ENCODE data around the gene PADI1. TPM values are rescaled to one million over a fixed set of nuclear protein-coding genes. Genes with fewer than 3 reads are reported as not detected.

The PADI1 gene
- total RNA-seq, 4 donors from 2014 or later, result 0.14 TPM; not detected in 3

DNA sequence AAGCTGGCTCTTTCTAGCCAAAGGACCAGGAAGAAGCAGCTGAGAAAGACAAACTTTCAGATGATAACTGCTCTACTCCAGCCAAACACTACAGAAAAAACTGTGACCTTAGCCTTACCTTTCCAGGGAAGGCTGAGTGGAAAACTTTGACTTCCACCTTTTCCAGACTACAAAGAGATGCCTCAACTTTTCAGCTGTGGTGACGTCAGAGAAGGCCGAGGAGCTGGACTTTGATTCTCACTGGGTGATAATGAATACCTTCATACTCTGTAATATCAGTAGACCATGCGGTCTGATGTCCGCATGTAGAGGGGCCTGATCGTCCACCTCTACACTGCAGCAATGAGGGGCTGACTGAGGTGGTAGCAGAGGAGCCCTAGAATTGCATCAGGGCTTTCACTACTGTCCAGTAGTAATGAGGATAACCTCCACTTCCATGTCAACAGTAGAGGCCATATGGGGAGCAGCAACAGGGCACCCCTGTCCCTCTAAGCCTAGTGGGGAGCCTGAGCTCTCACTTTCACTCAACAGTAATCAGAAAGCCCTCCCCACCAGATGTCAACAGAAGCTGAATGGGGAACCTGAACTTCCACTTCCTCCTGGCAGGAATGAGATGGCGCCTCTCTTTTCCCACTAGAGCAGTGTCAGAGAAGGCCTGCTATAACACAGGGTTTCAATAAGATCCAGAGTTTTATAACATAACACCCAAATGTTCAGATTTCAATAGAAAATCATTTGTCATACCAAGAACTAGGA lies 28.4 kb upstream of the PADI1 start:
- H3K9me3 ChIP-seq, result no peaks in the 10 kb centered on the region
- no peaks in the 10 kb centered on the region for H3K36me3 ChIP-seq
- no peak overlapping the region for H3K4me3 ChIP-seq
- H3K27ac ChIP-seq, result no peak overlapping the region
- no peaks in the 10 kb centered on the region for H3K4me1 ChIP-seq
- intact Hi-C loops (cut with DNase I; ENCODE audit: low total_unique reads) (no loop called here), in situ Hi-C loops (cut with MboI; ENCODE audit: low pct_ligation_motif_present in 1 of 4, low pct_unique_long_range_greater_than_20kb in 1 of 4, low sequenced_read_pairs in 3 of 4) (no loop called here)
- TF ChIP-seq POLR2A (IDR thresholded peaks at IDR 0.05), result no peak
- no peak for TF ChIP-seq EP300 (IDR thresholded peaks at IDR 0.05; ENCODE audit: low read depth)
- no peak for TF ChIP-seq POLR2AphosphoS5 (IDR thresholded peaks at IDR 0.05)
- TF ChIP-seq, protein P1, sequence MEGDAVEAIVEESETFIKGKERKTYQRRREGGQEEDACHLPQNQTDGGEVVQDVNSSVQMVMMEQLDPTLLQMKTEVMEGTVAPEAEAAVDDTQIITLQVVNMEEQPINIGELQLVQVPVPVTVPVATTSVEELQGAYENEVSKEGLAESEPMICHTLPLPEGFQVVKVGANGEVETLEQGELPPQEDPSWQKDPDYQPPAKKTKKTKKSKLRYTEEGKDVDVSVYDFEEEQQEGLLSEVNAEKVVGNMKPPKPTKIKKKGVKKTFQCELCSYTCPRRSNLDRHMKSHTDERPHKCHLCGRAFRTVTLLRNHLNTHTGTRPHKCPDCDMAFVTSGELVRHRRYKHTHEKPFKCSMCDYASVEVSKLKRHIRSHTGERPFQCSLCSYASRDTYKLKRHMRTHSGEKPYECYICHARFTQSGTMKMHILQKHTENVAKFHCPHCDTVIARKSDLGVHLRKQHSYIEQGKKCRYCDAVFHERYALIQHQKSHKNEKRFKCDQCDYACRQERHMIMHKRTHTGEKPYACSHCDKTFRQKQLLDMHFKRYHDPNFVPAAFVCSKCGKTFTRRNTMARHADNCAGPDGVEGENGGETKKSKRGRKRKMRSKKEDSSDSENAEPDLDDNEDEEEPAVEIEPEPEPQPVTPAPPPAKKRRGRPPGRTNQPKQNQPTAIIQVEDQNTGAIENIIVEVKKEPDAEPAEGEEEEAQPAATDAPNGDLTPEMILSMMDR (IDR thresholded peaks at IDR 0.05), result no peak
- peaks cover 34% of the 10 kb centered on the region for H3K27me3 ChIP-seq
- 61 to 83% methylated on average over 1 to 6 of the region's 6 CpGs for WGBS, 2 donors (ENCODE audit: low coverage in 1 of 2)
- DNase-seq, result no peak

DNA sequence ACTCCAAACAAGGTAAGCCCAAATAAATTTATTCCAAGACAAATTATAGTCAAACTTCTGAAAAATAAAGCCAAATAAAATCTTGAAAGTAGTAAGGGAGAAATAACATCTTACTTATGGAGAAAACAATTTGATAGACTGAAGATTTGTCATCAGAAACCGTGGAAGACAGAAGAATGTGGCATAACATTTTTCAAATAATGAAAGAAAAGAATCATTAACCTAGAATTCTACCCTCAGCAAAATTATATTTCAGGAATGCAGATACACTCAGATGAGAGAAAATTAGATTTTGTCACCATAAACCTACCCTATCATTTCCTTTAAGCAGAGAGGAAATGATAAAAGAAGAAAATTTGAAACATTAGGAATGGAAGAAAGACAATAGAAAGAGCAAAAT lies 27.3 kb upstream of the PADI1 start:
- Histone ChIP-seq H3K4me1 (no peaks in the 10 kb centered on the region), H3K27ac (no peak overlapping the region), H3K36me3 (no peaks in the 10 kb centered on the region), H3K27me3 (peaks cover 43% of the 10 kb centered on the region), H3K9me3 (no peaks in the 10 kb centered on the region), H3K4me3 (no peak overlapping the region)
- no peak for DNase-seq
- in situ Hi-C loops (cut with MboI; ENCODE audit: low pct_ligation_motif_present in 1 of 4, low pct_unique_long_range_greater_than_20kb in 1 of 4, low sequenced_read_pairs in 3 of 4), result no loop called here
- WGBS, 2 donors (ENCODE audit: low coverage in 1 of 2), result 58 to 79% methylated on average over 1 of the region's 1 CpG
- intact Hi-C loops (cut with DNase I; ENCODE audit: low total_unique reads), result no loop called here
- TF ChIP-seq, protein P1 (IDR thresholded peaks at IDR 0.05), result no peak
- TF ChIP-seq POLR2A (IDR thresholded peaks at IDR 0.05) (no peak), EP300 (IDR thresholded peaks at IDR 0.05; ENCODE audit: low read depth) (no peak), POLR2AphosphoS5 (IDR thresholded peaks at IDR 0.05) (no peak)

DNA sequence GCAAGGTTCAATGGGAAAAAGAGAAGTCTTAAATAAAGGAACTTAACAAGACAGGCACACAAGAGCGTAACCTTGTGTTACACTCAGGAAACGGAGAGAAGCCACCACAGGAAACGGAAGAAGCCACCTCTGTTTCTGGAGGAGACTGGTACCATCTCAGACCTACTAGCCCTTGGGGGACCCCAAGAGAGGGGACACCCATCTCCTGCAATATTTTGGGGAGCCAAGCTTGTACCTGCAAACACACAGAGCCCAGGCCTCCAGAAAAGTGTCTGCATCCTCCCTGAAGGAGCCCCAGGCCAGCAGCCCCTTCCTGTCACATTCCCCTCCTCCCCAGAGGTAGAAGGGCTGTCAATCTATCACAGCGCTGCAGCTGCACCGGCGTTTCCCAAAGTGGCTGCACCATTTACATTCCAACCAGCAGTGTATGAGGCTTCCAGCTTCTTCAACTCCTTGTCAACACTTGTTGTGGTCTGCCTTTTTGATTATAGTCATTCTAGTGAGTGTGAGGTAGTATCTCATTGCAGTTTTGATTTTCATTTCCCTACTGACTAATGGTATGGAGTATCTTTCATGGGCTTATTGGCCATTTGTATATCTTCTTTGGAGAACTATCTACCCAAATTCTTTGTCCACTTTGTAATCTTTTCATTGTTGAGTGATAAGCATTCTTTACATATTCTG lies 23.0 kb upstream of the PADI1 start:
- intact Hi-C loops (cut with DNase I; ENCODE audit: low total_unique reads), result no loop called here
- TF ChIP-seq POLR2A (IDR thresholded peaks at IDR 0.05) (no peak), POLR2AphosphoS5 (IDR thresholded peaks at IDR 0.05) (no peak), EP300 (IDR thresholded peaks at IDR 0.05; ENCODE audit: low read depth) (no peak)
- TF ChIP-seq, protein P1 (IDR thresholded peaks at IDR 0.05), result no peak
- 40 to 41% methylated on average over 6 of the region's 6 CpGs for WGBS, 2 donors (ENCODE audit: low coverage in 1 of 2)
- H3K4me1 ChIP-seq, result no peaks in the 10 kb centered on the region
- H3K9me3 ChIP-seq, result no peaks in the 10 kb centered on the region
- no peak for DNase-seq
- no peaks in the 10 kb centered on the region for H3K36me3 ChIP-seq
- in situ Hi-C loops (cut with MboI; ENCODE audit: low pct_ligation_motif_present in 1 of 4, low pct_unique_long_range_greater_than_20kb in 1 of 4, low sequenced_read_pairs in 3 of 4), result no loop called here
- H3K27ac ChIP-seq, result no peak overlapping the region
- H3K27me3 ChIP-seq, result peaks cover 34% of the 10 kb centered on the region
- H3K4me3 ChIP-seq, result no peak overlapping the region

DNA sequence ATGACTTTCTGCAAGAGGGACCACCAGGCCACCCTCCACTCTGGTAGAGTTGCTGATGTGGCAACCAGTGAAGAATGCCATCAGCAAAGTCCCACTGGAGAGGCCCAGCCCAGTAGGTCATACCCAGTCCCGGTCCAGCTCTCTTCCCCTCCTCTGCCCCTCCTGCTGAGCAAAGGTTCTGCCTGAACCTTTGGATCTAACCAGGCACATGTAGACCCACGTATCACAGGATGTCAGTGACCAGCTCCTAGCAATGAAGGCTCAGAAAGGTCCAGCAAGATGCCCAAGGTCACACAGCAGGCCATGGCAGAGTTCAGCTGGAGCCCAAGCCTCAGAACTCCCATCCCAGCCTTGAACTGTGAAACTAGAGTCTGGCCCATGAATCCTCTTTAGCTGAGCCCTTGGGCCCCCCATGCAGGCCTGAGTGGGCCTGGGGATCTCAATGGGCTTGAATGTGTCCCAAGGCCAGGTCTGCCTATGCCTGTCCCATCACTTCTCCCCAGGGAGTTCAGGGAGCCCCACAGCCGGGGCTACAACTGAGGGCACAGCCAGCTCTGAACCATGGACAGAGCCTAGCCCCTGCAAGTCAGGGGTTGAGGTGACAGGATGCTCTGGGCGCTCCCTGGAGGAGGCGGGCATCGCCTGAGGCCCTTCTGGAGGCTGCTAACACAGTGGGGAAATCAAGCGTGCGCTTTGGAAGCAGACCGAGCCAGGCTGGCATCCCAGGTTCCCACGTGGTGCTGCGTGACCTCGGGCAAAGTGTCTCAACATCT lies 21.4 kb upstream of the PADI1 start:
- in situ Hi-C loops (cut with MboI; ENCODE audit: low pct_ligation_motif_present in 1 of 4, low pct_unique_long_range_greater_than_20kb in 1 of 4, low sequenced_read_pairs in 3 of 4), result no loop called here
- no peak for TF ChIP-seq POLR2A (IDR thresholded peaks at IDR 0.05)
- TF ChIP-seq, protein P1 (IDR thresholded peaks at IDR 0.05), result no peak
- TF ChIP-seq EP300 (IDR thresholded peaks at IDR 0.05; ENCODE audit: low read depth), result no peak
- no peak for TF ChIP-seq POLR2AphosphoS5 (IDR thresholded peaks at IDR 0.05)
- H3K9me3 ChIP-seq, result no peaks in the 10 kb centered on the region

More for the DNA sequence above, 21.4 kb upstream of the PADI1 start:
- no peaks in the 10 kb centered on the region for H3K4me1 ChIP-seq
- H3K4me3 ChIP-seq, result no peak overlapping the region
- peaks cover 31% of the 10 kb centered on the region for H3K27me3 ChIP-seq
- no peaks in the 10 kb centered on the region for H3K36me3 ChIP-seq
- no peak for DNase-seq
- intact Hi-C loops (cut with DNase I; ENCODE audit: low total_unique reads), result no loop called here
- 60 to 90% methylated on average over 2 to 12 of the region's 12 CpGs for WGBS, 2 donors (ENCODE audit: low coverage in 1 of 2)
- no peak overlapping the region for H3K27ac ChIP-seq
